Panc1 (cell line): ENCODE results near the gene DHX38. TPM values are rescaled to one million over a fixed set of nuclear protein-coding genes. Genes with fewer than 3 reads are reported as not detected.

ENCODE experiments used
- ATAC-seq: fragments of 200-7000 bp; cut with Tn5 transposase; 2 replicates; pipeline ENCODE4 v1.9.1; 2020; ENCODE audit warnings: mild to moderate bottlenecking, moderate library complexity
- BruUV-seq: library from RNA; stranded (reverse); fragments of 400-500 nt; replicated peaks from 2 replicates; lab custom pipeline; 2021; lab: Mats Ljungman, UMichigan
- CTCF ChIA-PET: fragments of 300-600 bp; sonication (Branson Sonifier 250); formaldehyde crosslinking; loops from one replicate; lab custom pipeline; 2022; ENCODE audit warnings: antibody characterized with exemption; lab: Charles Lee
- POLR2A ChIA-PET: fragments of 300-600 bp; sonication (Branson Sonifier 250); formaldehyde crosslinking; loops from one replicate; lab custom pipeline; 2022; ENCODE audit warnings: antibody characterized with exemption; lab: Charles Lee
- DNase-seq: peaks from one replicate; pipeline ENCODE4 v3.0.0-alpha.2; 2010; ENCODE audit warnings: low read depth, low spot score
- H3K27ac ChIP-seq: 2 replicates; pipeline ENCODE4 v1.5.1; 2011; ENCODE audit warnings: mild to moderate bottlenecking, low read length, inconsistent platforms
- H3K27me3 ChIP-seq: fragments of 200-500 bp; sonication (Bioruptor generic); 2 replicates; pipeline ENCODE4 v1.6.0; 2014; ENCODE audit warnings: low read length, inconsistent platforms; ENCODE audit not compliant: control insufficient read depth, insufficient read depth
- H3K36me3 ChIP-seq: fragments of 200-500 bp; sonication (Bioruptor generic); 2 replicates; pipeline ENCODE4 v1.5.1; 2014; ENCODE audit warnings: inconsistent platforms, mild to moderate bottlenecking, low read length, moderate library complexity; ENCODE audit not compliant: control insufficient read depth, insufficient read depth
- H3K4me1 ChIP-seq: 2 replicates; pipeline ENCODE4 v1.5.1; 2011; ENCODE audit warnings: inconsistent platforms, mild to moderate bottlenecking, low read length, moderate library complexity; ENCODE audit not compliant: control insufficient read depth, insufficient read depth
- H3K4me3 ChIP-seq, 2 experiments: 2 replicates each; pipeline ENCODE4 v1.5.1; 2011 to 2012; ENCODE audit warnings: low read depth in 2 of 2, low read length in 2 of 2, mild to moderate bottlenecking in 2 of 2, inconsistent platforms in 1 of 2, moderate library complexity in 1 of 2
- H3K9me3 ChIP-seq: fragments of 200-500 bp; sonication (Bioruptor generic); 2 replicates; pipeline ENCODE4 v1.5.1; 2014; ENCODE audit warnings: low read depth, mild to moderate bottlenecking, inconsistent platforms, low read length, moderate library complexity; ENCODE audit not compliant: control insufficient read depth, insufficient read depth
- POLR2AphosphoS5 ChIP-seq: IDR thresholded peaks from 2 replicates; pipeline ENCODE4 v1.6.1; 2012; ENCODE audit warnings: mild to moderate bottlenecking, low read depth, low read length, moderate library complexity
- SIN3A ChIP-seq: IDR thresholded peaks from 2 replicates; pipeline ENCODE4 v1.6.1; 2012; ENCODE audit warnings: low read depth, mild to moderate bottlenecking, low read length, moderate library complexity, borderline replicate concordance; ENCODE audit not compliant: insufficient read depth
- TCF7L2 ChIP-seq: IDR thresholded peaks from 2 replicates; pipeline ENCODE4 v1.6.1; 2011; ENCODE audit warnings: mild to moderate bottlenecking, low read depth, low read length, inconsistent platforms
- in situ Hi-C: cut with HindIII; loops from 2 replicates; pipeline ENCODE4 v1.10.0; 2016; ENCODE audit warnings: low sequenced_read_pairs, low pct_unique_long_range_greater_than_20kb
- intact Hi-C: fragments of 100-400 bp; cut with micrococcal nuclease; formaldehyde crosslinking; loops from one replicate; pipeline ENCODE4 v1.10.0; 2022; ENCODE audit not compliant: unreplicated experiment
- total RNA-seq: library from RNA; stranded (reverse); gene quantifications from one replicate; pipeline ENCODE4 v1.2.1, GENCODE V29; 2021; ENCODE audit not compliant: unreplicated experiment
- TF ChIP-seq, protein P1 (sequence below), 2 experiments: IDR thresholded peaks; 2 replicates each; pipeline ENCODE4 v1.6.1; 2011 to 2012; ENCODE audit warnings: low read depth in 2 of 2, control low read depth in 1 of 2, low read length in 1 of 2, mild to moderate bottlenecking in 1 of 2, moderate library complexity in 1 of 2; ENCODE audit not compliant: insufficient read depth in 1 of 2
- TF ChIP-seq, protein P2 (sequence below): fragments of 450-650 bp; IDR thresholded peaks from 2 replicates; pipeline ENCODE4 v1.5.1; 2017; ENCODE audit warnings: mild to moderate bottlenecking

DHX38 gene
- total RNA-seq, 1 experiment from 2014 or later = 45.5 TPM

DNA sequence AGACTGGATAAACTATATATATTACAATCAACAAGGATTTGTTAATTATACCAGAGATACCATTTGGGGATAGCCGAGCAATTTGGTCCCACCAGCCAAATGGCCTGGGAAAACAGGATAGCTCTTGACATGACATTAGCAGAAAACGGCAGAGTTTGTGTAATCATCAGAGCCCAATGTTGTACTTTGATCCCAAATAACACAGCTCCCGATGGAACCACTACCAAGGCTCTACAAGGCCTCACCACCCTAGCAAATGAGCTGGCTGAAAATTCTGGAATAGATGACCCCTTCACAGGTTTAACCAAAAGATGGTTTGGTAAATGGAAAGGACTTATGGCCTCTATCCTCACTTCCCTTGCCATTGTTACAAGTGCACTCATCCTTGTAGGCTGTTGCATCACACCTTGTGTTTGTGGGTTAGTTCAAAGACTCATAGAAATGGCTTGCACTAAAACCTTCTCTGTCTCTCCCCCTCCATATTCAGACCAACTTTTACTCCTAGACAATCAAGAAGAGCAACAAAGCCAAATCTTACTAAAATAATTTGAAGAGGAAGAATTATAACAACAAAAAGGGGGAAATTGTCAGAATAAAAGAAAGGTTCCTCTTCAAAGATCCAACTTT, 9.8 kb upstream of the DHX38 start:
- no peaks in the 10 kb centered on the region for H3K4me1 ChIP-seq
- intact Hi-C loops = no loop called here
- H3K4me3 ChIP-seq = no peak overlapping the region
- no peak for DNase-seq
- H3K27me3 ChIP-seq = no peaks in the 10 kb centered on the region
- ATAC-seq = no peak
- TF ChIP-seq POLR2AphosphoS5 (no peak), TCF7L2 (no peak), SIN3A (no peak)
- TF ChIP-seq, protein P1, sequence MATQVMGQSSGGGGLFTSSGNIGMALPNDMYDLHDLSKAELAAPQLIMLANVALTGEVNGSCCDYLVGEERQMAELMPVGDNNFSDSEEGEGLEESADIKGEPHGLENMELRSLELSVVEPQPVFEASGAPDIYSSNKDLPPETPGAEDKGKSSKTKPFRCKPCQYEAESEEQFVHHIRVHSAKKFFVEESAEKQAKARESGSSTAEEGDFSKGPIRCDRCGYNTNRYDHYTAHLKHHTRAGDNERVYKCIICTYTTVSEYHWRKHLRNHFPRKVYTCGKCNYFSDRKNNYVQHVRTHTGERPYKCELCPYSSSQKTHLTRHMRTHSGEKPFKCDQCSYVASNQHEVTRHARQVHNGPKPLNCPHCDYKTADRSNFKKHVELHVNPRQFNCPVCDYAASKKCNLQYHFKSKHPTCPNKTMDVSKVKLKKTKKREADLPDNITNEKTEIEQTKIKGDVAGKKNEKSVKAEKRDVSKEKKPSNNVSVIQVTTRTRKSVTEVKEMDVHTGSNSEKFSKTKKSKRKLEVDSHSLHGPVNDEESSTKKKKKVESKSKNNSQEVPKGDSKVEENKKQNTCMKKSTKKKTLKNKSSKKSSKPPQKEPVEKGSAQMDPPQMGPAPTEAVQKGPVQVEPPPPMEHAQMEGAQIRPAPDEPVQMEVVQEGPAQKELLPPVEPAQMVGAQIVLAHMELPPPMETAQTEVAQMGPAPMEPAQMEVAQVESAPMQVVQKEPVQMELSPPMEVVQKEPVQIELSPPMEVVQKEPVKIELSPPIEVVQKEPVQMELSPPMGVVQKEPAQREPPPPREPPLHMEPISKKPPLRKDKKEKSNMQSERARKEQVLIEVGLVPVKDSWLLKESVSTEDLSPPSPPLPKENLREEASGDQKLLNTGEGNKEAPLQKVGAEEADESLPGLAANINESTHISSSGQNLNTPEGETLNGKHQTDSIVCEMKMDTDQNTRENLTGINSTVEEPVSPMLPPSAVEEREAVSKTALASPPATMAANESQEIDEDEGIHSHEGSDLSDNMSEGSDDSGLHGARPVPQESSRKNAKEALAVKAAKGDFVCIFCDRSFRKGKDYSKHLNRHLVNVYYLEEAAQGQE (IDR thresholded peaks at IDR 0.05; ENCODE audit: insufficient read depth in 1 of 2, low read depth in 2 of 2, low read length in 1 of 2) = no peak
- TF ChIP-seq, protein P2, sequence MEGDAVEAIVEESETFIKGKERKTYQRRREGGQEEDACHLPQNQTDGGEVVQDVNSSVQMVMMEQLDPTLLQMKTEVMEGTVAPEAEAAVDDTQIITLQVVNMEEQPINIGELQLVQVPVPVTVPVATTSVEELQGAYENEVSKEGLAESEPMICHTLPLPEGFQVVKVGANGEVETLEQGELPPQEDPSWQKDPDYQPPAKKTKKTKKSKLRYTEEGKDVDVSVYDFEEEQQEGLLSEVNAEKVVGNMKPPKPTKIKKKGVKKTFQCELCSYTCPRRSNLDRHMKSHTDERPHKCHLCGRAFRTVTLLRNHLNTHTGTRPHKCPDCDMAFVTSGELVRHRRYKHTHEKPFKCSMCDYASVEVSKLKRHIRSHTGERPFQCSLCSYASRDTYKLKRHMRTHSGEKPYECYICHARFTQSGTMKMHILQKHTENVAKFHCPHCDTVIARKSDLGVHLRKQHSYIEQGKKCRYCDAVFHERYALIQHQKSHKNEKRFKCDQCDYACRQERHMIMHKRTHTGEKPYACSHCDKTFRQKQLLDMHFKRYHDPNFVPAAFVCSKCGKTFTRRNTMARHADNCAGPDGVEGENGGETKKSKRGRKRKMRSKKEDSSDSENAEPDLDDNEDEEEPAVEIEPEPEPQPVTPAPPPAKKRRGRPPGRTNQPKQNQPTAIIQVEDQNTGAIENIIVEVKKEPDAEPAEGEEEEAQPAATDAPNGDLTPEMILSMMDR = no peak
- ChIA-PET CTCF (interaction anchor here (1.3 kb wide), 1 partner anchor 15 kb away, joined by 3 read pairs; no protein-coding TSS in a partner anchor), POLR2A (no interaction called here)
- in situ Hi-C loops = no loop called here
- BruUV-seq = no TSS peak
- H3K27ac ChIP-seq = no peak overlapping the region
- H3K9me3 ChIP-seq = peaks cover 4% of the 10 kb centered on the region; the same call in 1 of the 2 replicates
- H3K36me3 ChIP-seq = peaks cover 8% of the 10 kb centered on the region

DNA sequence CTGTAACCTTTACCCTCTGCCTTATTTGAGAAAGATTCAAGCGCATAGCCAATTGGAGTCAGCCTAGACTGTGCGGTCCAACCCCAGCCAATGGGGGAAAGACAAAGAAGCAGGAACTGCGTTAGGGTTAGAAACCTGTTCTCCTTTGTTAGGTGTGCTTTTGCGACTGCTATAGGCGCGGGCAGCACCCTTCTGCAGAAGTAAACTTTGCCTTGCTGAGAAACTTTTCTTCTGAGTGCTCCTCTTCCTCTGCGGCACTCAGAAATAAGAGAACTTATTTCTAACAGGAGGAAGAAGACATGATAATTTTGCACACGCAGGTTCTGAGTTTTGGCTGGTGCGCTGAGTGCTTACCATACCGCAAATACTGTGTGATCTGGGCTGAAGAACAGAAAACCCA, 9.2 kb upstream of the DHX38 start:
- no peak for TF ChIP-seq SIN3A
- TF ChIP-seq TCF7L2 = no peak
- TF ChIP-seq, protein P2 = no peak
- no peak for TF ChIP-seq POLR2AphosphoS5
- CTCF ChIA-PET = no interaction called here
- H3K27me3 ChIP-seq = no peaks in the 10 kb centered on the region

More for the DNA sequence above, 9.2 kb upstream of the DHX38 start:
- BruUV-seq = no TSS peak
- no peak for ATAC-seq
- H3K4me1 ChIP-seq = no peaks in the 10 kb centered on the region
- H3K27ac ChIP-seq = no peak overlapping the region
- H3K4me3 ChIP-seq = no peak overlapping the region
- POLR2A ChIA-PET = no interaction called here
- H3K36me3 ChIP-seq = peaks cover 9% of the 10 kb centered on the region
- in situ Hi-C loops = no loop called here
- no peak for DNase-seq
- H3K9me3 ChIP-seq = peaks cover 4% of the 10 kb centered on the region; the same call in 1 of the 2 replicates
- intact Hi-C loops = no loop called here
